ENCODE measurements around the gene ANKFN1.

DNA sequence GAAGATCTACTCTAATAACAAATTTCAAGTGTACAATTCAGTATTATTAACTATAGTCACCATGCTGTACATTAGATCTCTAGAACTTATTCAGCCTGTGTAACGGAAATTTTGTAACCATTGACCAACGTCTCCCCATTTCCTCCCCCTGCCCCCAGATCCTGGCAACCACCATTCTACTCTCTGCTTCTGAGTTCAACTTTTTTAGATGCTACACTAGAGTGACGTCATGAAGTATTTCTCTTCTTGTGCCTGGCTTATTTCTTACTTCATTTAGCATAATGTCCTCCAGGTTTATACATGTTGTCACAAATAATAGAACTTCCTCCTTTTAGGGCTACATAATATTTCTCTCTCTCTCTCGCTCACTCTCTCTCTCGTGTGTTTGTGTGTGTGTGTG is 157.5 kb downstream of the ANKFN1 start:
- TF ChIP-seq, protein P1, sequence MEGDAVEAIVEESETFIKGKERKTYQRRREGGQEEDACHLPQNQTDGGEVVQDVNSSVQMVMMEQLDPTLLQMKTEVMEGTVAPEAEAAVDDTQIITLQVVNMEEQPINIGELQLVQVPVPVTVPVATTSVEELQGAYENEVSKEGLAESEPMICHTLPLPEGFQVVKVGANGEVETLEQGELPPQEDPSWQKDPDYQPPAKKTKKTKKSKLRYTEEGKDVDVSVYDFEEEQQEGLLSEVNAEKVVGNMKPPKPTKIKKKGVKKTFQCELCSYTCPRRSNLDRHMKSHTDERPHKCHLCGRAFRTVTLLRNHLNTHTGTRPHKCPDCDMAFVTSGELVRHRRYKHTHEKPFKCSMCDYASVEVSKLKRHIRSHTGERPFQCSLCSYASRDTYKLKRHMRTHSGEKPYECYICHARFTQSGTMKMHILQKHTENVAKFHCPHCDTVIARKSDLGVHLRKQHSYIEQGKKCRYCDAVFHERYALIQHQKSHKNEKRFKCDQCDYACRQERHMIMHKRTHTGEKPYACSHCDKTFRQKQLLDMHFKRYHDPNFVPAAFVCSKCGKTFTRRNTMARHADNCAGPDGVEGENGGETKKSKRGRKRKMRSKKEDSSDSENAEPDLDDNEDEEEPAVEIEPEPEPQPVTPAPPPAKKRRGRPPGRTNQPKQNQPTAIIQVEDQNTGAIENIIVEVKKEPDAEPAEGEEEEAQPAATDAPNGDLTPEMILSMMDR (IDR thresholded peaks at IDR 0.05; ENCODE audit: low read depth, low read length, poor library complexity, severe bottlenecking): no peak
- no peak for TF ChIP-seq EZH2phosphoT487 (IDR thresholded peaks at IDR 0.05; ENCODE audit: borderline replicate concordance, low read length)

Measured in DOHH2 (cell line).